Sigmoid colon (tissue), 4 donors: Measurements from ENCODE around the gene TMEM47.

Experiments
- CTCF ChIP-seq, 4 experiments: fragments of 450-650 bp in 3 of 4; fragments of 200-600 bp in 1 of 4; IDR thresholded peaks; one replicate each; pipeline ENCODE4 v1.5.1; 2016 to 2019; ENCODE audit warnings: antibody characterized with exemption in 4 of 4, mild to moderate bottlenecking in 3 of 4, moderate library complexity in 2 of 4
- EP300 ChIP-seq, 4 donors: sonication (generic); formaldehyde crosslinking; IDR thresholded peaks; one replicate each; pipeline ENCODE4 v1.6.1; 2017; ENCODE audit warnings: antibody characterized with exemption in 4 of 4
- POLR2A ChIP-seq, 2 donors: fragments of 450-650 bp; IDR thresholded peaks; one replicate each; pipeline ENCODE4 v1.6.1; 2016; ENCODE audit warnings: antibody characterized with exemption in 2 of 2, mild to moderate bottlenecking in 2 of 2, moderate library complexity in 2 of 2

GRCh38 chrX:34656467-34656841 is 631 bp downstream of the TMEM47 start:
- TF ChIP-seq CTCF (IDR thresholded peaks at IDR 0.05) (no peak), EP300 (IDR thresholded peaks at IDR 0.05) (no peak), POLR2A (IDR thresholded peaks at IDR 0.05) (no peak)
